KBM-7 (cell line): ENCODE results near the gene TWF2.
A peak's percentile ranks its signal among the peaks of the same experiment; 100 is the strongest.

Experiments used
- DNase-seq: peaks from one replicate; pipeline ENCODE4 v3.0.0-alpha.2; 2015
- in situ Hi-C: fragments of 300-500 bp; cut with MboI; formaldehyde crosslinking; loops from 2 replicates; pipeline ENCODE4 v1.14.3; 2020; ENCODE audit warnings: low sequenced_read_pairs, low pct_unique_long_range_greater_than_20kb, mixed read lengths

Gene TWF2

GRCh38 chr3:52227766-52228165 is 11.2 kb downstream of the TWF2 start:
- no peak for DNase-seq
- in situ Hi-C loops: no loop called here

DNA sequence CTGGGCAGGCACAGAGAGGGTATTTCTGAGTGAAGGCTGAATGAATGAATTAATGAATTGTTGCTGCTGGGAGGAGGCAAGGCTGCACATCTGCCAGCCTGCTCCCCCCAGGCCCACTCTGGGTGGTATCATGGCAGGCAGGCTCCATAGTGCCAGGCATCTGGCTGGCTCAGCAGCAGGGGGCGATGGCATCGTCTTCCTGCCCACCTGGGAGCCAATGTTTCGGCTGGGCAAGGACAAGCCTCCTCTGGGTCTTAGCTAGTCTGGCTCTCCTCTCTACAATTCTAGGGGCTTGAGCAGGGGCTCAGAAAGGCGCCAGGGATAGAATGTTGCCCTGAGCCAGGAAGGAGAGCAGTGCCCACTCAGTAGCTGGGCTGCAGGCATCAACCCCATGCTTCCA is 11.8 kb downstream of the TWF2 start:
- in situ Hi-C loops: no loop called here
- no peak for DNase-seq

DNA sequence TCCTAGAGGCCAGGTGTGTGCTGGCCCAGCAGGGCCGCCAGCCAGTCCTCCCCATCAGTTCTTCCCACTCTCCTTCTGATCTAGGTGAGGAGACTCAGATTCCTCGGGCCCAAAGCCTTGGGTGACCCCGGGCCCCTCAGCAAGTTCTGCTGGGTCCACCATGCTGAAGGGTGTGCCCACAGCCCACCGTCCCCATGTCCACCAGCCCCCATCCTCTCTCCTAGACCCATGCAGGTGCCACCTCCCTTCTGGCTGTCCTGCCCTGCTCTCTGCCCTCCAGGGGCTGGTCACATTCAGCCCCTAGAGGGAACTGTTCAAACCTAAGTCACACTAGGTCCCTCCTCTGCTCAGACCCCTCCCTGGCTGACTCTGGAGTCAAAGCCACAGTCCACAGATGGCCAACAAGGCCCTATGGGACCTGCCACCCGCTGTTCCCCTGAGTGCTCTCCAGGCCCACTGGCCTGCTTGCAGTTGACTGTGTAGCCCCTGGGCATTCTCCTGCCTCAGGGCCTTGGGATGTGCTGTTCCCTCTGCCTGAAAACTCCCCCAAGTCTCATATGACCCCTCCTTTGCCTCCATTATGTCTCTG is 12.6 kb downstream of the TWF2 start:
- in situ Hi-C loops: no loop called here
- no peak for DNase-seq

GRCh38 chr3:52225452-52226228 is 13.3 kb downstream of the TWF2 start, which contains the start of gene TLR9:
TSS of gene TLR9 (minus strand) at chr3:52225645. CDS start at chr3:52225529, 116 bp downstream.
- in situ Hi-C loops: no loop called here
- DNase-seq: peak; percentile 91

DNA sequence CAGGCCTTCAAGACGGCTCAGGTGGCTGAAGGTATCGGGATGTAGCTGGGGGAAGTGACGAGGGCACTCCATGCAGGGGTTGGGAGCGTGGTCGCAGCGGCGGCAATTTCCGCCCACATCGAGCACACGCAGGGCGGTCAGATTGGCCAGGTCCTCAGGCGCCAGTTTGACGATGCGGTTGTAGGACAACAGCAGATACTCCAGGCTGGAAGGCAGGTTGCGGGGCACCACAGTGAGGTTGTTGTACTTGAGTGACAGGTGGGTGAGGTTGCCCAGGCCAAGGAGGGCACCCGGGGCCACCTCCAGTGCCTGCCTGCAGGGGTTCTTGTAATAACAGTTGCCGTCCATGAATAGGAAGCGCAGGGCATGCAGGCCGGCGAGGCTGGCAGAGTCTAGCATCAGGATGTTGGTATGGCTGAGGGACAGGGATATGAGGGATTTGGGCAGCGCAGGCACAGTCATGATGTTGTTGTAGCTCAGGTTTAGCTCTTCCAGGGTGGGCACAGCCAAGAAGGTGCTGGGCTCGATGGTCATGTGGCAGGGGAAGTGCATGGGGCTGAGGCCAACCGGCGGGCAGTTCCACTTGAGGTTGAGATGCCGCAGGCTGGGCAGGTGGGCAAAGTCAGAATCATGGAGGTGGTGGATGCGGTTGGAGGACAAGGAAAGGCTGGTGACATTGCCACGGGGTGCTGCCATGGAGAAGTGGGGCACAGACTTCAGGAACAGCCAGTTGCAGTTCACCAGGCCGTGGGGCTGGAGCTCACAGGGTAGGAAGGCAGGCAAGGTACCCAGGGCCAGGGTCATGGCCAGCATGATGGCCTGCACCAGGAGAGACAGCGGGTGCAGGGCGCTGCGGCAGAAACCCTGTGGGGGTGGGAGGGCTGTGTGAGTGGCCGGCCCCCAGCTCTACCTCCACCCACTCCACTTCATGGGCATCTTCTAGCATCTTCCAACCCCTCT is 15.2 kb downstream of the TWF2 start:
- DNase-seq: no peak
- in situ Hi-C loops: no loop called here

DNA sequence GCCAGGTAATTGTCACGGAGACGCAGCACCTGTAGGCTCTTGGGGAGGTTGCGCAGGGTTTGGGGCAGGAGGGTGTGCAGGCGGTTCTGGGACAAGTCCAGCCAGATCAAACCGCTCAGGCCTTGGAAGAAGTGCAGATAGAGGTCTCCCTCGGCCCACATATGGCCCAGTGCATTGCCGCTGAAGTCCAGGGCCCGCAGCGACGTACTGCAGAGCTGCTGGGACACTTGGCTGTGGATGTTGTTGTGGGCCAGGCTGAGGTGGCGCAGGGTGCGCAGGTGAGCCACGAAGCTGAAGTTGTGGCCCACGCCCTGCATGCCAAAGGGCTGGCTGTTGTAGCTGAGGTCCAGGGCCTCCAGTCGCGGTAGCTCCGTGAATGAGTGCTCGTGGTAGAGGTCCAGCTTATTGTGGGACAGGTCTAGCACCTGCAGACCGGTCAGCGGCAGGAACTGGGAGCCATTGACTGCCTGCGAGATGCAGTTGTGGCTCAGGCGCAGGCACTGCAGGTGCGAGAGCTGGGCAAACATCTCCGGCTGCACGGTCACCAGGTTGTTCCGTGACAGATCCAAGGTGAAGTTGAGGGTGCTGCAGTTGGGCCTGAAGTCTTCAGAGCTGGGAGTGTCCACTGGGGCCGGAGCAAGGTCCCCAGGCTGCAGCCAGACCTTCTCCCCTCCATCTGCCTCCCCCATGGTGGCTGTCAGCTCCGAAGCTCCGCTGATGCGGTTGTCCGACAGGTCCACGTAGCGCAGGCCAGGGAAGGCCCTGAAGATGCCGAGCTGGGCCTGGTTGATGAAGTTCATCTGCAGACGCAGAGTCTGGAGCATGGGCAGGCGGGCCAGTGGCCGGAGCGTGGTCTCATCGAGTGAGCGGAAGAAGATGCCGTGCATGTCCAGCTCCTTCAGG is 16.4 kb downstream of the TWF2 start:
- DNase-seq: no peak
- in situ Hi-C loops: no loop called here

DNA sequence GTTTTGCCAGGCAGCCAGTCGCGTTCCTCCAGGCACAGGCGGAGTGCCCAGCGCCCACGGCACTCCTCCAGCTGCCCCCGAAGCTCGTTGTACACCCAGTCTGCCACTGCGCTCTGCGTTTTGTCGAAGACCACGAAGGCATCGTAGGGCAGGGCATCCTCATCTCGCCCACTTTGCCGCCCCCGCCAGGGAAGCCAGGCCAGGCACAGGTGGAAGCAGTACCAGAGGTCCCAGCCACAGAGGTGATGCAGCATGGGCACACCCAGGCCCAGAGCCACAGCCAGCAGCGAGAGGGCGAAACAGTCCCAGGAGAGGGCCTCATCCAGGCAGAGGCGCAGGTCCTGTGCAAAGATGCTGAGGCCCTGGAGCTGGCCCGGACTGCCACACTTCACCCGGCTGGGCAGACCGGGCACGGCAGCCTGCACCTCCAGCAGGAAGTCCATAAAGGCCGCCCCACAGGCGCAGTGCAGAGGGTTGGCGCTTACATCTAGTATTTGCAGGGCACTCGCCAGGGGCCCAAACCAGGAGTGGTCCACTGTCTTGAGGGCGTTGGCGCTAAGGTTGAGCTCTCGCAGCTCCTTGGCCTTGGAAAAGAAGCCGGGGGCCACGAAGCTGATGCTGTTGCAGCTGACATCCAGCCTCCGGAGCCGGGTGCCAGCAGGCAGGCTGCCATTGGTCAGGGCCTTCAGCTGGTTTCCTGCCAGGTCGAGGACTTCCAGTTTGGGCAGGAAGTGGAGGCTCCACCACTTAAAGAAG is 17.2 kb downstream of the TWF2 start:
- in situ Hi-C loops: no loop called here
- no peak for DNase-seq

- in situ Hi-C loops: no loop called here
- no peak for DNase-seq
Observed at GRCh38 chr3:52221141-52221562, 17.8 kb downstream of the TWF2 start.

DNA sequence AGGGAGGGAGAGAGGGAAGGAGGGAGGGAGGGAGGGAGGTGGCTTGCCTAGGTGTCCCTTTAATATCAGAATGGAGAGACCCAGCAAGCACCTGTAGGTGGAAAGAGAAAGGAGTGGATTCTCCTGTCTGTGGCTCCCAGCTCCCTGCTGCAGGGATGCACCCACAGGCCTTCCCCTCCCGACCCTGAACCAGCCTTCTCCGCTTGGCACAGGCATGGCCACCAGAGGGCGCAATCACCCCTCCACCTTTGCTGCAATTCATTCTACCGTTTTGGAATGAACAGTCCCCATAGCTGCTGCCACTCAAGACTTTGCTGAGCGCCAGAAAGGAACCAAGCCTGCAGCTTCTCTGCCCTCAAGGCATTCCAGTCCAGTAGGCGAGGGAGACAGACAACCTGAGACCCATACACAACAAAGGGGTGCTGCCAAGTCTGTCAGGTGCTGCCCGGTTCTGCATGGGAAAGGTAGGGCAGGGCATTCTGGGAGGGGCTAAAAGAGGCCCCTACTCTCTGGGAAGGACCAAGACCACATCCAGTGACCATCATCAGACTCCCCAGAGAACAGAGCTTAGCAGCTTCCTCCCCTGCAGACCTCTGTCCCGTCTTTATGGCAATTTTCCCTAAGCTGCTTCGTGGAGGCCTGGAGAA is 18.5 kb downstream of the TWF2 start:
- peak; percentile 92 for DNase-seq
- in situ Hi-C loops: no loop called here

GRCh38 chr3:52218937-52219650 is 19.9 kb downstream of the TWF2 start:
- DNase-seq: no peak
- in situ Hi-C loops: no loop called here

DNA sequence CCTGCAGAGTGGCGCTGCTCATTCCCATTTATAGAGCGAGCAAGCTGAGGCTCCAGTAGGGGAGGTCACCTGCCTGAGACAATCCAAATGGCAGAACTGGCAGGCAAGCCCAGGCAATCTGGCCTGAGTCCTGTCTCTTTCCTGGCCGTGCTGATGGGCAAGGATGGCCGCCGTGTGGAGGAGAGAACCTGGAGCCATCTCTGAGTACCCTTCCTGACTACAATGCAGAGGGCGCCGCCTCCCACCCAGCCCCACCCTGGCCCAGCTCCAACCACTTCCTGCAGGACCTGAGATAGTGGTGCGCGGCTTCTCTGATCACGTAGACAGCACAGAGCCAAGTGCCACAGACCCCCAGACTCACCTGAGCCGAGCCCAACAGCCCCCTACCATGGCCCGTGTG is 20.5 kb downstream of the TWF2 start:
- in situ Hi-C loops: no loop called here
- DNase-seq: no peak

DNA sequence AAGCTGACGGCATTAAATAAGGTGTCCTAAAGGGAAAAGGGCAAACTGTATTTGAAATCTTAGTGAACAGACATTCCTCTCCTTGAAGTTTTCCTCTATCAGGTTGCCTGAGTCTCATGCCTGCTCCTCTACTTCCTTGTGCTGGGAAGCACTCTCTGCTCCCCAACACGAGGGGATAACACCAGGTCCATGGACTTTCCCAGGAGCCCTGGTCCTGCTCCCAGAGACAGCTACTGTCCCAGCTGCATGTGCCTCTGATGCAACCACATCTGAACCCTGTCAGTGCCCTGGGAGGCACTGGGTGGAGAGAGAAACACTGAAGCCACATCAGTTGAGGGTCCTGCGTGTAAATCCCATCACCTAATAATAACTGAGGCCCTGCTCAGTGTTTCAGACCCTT is 20.9 kb downstream of the TWF2 start:
- in situ Hi-C loops: no loop called here

GRCh38 chr3:52217409-52217805 is 21.6 kb downstream of the TWF2 start:
- no peak for DNase-seq
- in situ Hi-C loops: no loop called here

More for the DNA sequence above, 20.9 kb downstream of the TWF2 start:
- no peak for DNase-seq

- peak; percentile 39 for DNase-seq
- in situ Hi-C loops: no loop called here
Observed at GRCh38 chr3:52216585-52217408, 22.2 kb downstream of the TWF2 start.

DNA sequence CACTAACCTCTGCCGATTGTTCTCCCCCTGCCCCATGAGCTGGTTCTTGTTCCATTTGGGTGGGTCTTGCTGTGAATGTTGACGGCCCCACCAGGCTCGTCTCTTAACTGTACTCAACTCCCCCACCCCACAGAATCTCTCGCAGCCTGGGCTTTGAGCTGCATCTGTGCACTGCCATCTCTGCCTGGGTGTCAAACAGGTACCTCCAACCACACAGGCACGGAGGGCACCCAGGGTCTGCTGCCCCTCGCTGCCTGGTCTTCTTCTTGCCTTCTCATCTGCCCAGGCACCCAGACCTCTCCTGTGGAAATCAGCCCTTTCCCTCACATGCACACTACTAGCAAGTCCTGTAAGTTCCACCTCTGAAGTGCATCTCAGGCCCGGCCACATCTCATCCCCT is 23.6 kb downstream of the TWF2 start:
- DNase-seq: no peak
- in situ Hi-C loops: no loop called here

- in situ Hi-C loops: no loop called here
Observed at GRCh38 chr3:52213901-52214300, 25.1 kb downstream of the TWF2 start.

More at GRCh38 chr3:52213901-52214300, 25.1 kb downstream of the TWF2 start:
- no peak for DNase-seq
